LNCaP clone FGC (cell line): ENCODE data around the gene CCR8.
A peak's percentile ranks its signal among the peaks of the same experiment; 100 is the strongest.

ENCODE experiments used
- DNase-seq: peaks from one replicate; pipeline ENCODE4 v3.0.0-alpha.2; 2011; ENCODE audit warnings: low read depth
- H3K4me3 ChIP-seq: 2 replicates; pipeline ENCODE4 v1.5.1; 2011; ENCODE audit warnings: mild to moderate bottlenecking, low read depth, low read length, control low read depth
- TF ChIP-seq, protein P1 (sequence below): IDR thresholded peaks from 2 replicates; pipeline ENCODE4 v1.5.1; 2012; ENCODE audit warnings: mild to moderate bottlenecking; ENCODE audit not compliant: control insufficient read depth, insufficient read depth; ENCODE audit errors: extremely low read depth

CCR8 gene

DNA sequence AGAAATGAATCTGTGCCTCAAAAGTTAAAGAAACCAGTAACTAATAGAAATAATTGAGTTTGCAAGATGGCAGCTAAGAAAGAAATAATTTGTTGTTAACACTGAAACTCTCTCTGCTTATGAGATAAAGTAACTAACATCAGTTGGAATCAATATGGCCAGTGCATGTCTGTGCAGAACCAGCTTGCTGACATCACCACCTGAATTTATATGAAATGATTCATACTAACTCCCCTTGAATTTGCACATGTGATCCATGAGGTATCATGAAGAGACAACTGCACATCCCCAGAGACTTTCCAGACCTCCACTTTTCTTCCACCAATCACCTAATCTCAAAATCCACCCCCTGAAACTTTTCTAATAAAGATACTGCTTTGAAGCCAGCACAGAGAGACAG is 43.3 kb downstream of the CCR8 start:
- DNase-seq: no peak
- TF ChIP-seq, protein P1, sequence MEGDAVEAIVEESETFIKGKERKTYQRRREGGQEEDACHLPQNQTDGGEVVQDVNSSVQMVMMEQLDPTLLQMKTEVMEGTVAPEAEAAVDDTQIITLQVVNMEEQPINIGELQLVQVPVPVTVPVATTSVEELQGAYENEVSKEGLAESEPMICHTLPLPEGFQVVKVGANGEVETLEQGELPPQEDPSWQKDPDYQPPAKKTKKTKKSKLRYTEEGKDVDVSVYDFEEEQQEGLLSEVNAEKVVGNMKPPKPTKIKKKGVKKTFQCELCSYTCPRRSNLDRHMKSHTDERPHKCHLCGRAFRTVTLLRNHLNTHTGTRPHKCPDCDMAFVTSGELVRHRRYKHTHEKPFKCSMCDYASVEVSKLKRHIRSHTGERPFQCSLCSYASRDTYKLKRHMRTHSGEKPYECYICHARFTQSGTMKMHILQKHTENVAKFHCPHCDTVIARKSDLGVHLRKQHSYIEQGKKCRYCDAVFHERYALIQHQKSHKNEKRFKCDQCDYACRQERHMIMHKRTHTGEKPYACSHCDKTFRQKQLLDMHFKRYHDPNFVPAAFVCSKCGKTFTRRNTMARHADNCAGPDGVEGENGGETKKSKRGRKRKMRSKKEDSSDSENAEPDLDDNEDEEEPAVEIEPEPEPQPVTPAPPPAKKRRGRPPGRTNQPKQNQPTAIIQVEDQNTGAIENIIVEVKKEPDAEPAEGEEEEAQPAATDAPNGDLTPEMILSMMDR: no peak
- no peak overlapping the region for H3K4me3 ChIP-seq

DNA sequence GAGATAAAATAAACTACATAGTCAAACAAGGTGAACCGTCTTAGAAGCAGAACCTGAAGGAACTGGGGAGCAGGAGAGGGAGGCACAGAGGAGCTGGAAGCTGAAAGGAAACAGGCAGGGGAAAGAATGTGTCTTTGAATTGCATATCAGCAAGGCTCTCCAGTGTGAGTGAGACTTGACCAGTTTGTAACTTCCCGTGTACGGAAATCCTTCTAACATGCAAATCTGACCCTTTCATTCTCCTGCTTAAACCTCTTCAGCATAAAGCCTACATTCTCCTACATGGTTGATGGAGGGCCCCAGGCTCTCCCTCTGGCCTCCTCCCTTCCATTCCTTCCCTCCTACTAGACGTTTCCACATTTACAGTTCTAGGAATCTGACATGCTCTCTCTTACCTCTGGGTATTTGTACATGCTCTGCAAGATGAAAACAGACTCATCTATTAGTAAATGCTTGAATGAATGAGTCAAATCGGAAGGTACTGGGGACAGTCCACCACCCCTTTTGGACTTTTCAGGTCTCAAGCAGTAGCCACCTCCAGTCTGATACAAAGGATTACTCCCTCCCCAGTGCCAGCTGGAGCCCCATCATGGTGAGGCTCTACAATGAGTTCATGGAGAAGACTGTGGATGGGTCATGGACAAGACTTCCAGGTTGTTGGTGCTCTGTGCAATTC is 47.6 kb downstream of the CCR8 start:
- no peak for DNase-seq
- no peak overlapping the region for H3K4me3 ChIP-seq
- TF ChIP-seq, protein P1: no peak

DNA sequence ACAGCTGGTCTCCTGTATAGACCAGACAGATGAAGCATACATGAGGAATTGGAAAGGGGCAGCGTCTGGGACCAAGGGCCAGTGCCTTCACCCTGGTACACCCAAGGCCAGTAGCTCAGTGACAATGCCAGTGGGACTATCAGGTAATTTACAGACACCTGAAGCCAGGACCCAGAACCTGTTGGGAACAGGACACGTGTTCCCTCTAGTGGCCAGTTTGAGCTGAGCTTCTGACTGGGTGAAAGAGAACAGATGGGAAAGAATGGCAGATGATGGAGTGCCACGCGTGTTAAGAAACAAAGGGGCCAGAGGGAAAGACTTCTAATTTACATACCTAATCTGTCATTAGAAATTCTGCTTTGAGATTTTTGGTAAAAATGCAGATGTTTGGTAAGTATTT is 48.6 kb downstream of the CCR8 start:
- H3K4me3 ChIP-seq: no peak overlapping the region
- DNase-seq: peak; percentile 63
- TF ChIP-seq, protein P1: peak; percentile 93

DNA sequence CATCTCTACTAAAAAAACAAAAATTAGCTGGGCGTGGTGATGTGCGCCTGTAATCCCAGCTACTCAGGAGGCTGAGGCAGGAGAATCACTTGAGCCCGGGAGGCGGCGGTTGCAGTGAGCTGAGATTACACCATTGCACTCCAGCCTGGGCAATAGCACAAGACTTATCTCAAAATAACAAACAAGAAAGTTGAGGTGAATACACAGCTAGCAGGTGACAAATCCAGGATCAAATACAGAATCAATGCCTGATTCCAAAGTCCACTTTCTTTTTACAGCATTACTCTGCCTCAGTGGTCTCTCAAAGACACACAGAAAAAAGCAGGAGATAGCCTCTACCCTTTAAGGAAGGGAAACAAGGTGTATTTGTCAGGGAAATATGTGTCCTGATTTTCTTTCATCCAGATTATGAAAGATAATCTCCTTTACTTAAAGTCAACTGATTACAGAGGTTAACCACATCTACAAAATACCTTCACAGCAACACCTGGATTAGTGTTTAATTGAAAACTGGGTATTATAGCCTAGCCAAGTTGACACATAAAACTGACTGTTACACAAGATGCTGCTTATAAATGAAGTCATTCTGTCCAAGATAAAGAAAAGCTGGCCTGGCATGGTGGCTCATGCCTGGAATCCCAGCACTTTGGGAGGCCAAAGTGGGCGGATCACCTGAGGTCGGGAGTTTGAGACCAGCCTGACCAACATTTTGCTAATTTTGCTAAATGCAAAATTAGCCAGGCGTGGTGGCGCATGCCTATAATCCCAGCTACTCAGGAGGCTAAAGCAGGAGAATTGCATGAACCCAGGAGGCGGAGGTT is 49.7 kb downstream of the CCR8 start:
- no peak for DNase-seq
- TF ChIP-seq, protein P1: no peak
- H3K4me3 ChIP-seq: no peak overlapping the region

DNA sequence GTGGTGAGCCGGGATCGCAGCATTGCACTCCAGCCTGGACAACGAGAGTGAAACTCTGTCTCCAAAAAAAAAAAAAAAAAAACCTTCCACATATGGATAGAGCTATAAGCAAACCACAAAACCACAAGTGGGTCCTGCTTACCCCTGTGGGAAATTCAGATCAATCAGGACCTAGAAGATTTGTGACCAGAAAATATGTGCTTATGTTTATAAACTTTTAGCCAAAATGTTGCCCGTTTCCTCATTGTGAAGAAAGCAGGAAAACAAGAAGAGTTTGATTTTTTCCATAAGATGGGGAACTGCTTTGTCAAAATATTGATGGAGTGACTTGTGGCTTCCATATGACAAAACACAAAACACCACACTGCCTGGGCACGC is 50.3 kb downstream of the CCR8 start:
- H3K4me3 ChIP-seq: no peak overlapping the region
- TF ChIP-seq, protein P1: no peak
- no peak for DNase-seq

DNA sequence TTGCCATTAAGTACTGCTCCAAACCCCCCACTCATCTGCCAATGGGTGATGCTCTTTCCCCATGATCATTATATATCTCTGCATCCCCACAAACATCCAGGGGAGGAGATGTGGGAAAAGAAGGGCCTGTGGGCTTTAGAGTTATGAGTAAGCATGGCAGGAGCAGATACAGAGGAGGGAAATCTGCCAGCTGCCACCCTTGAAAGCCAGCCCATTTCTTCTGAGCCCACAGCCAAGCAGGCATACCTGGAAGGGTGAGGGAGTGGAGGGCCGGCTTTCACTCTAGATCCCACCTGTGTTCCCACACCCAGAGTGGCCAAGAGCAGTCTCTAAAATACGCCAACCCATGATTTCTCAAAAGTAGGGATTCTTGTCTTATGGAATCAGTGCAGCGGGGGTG is 51.9 kb downstream of the CCR8 start:
- TF ChIP-seq, protein P1: no peak
- DNase-seq: no peak
- H3K4me3 ChIP-seq: no peak overlapping the region
